Tibial artery (tissue), 4 donors: ENCODE measurements around the gene ALG14.
"Not testable (repeated sequence)": the region's sequence is repeated elsewhere in the genome, so short reads cannot be mapped to it uniquely, and the experiment has no call there.

Experiments
- DNase-seq, 2 donors: peaks; one replicate each; pipeline ENCODE4 v3.0.0-alpha.2; 2019
- H3K27ac ChIP-seq, 2 donors: fragments of 200-600 bp; sonication (generic) in 1 of 2; 1 replicate in 1 of 2; 2 replicates in 1 of 2; pipeline ENCODE4 v1.5.1; 2018 to 2019; ENCODE audit warnings: mild to moderate bottlenecking in 1 of 2
- H3K27me3 ChIP-seq, 2 donors: fragments of 200-600 bp; sonication (generic) in 1 of 2; one replicate each; pipeline versions ENCODE4 v1.5.1 to v1.6.0; 2016 to 2019
- H3K36me3 ChIP-seq, 3 donors: fragments of 200-600 bp; sonication (generic) in 2 of 3; one replicate each; pipeline ENCODE4 v1.5.1; 2016 to 2019; ENCODE audit warnings: mild to moderate bottlenecking in 2 of 3
- H3K4me1 ChIP-seq, 4 donors: fragments of 200-600 bp; sonication (generic) in 2 of 4; 1 replicate in 3 of 4; 2 replicates in 1 of 4; pipeline ENCODE4 v1.5.1; 2016 to 2019
- H3K4me3 ChIP-seq, 2 donors: fragments of 200-600 bp; sonication (generic) in 1 of 2; 1 replicate in 1 of 2; 2 replicates in 1 of 2; pipeline ENCODE4 v1.5.1; 2018 to 2019; ENCODE audit warnings: mild to moderate bottlenecking in 2 of 2
- H3K9me3 ChIP-seq, 3 donors: fragments of 200-600 bp; sonication (generic) in 1 of 3; one replicate each; pipeline ENCODE4 v1.5.1; 2016 to 2019
- CTCF ChIP-seq, 2 experiments: fragments of 200-600 bp in 1 of 2; fragments of 450-650 bp in 1 of 2; IDR thresholded peaks; one replicate each; pipeline ENCODE4 v1.5.1; 2017 to 2019; ENCODE audit warnings: antibody characterized with exemption in 2 of 2, mild to moderate bottlenecking in 1 of 2, moderate library complexity in 1 of 2
- intact Hi-C: fragments of 100-400 bp; cut with DNase I; formaldehyde crosslinking; loops from one replicate; pipeline ENCODE4 v1.15.0; 2023; ENCODE audit warnings: low total_unique reads

The ALG14 gene

GRCh38 chr1:95023399-95024043 lies 49.2 kb downstream of the ALG14 start:
- intact Hi-C loops = loop anchor here (2.0 kb wide), 1 partner anchor 15 kb away; no protein-coding TSS in a partner anchor

DNA sequence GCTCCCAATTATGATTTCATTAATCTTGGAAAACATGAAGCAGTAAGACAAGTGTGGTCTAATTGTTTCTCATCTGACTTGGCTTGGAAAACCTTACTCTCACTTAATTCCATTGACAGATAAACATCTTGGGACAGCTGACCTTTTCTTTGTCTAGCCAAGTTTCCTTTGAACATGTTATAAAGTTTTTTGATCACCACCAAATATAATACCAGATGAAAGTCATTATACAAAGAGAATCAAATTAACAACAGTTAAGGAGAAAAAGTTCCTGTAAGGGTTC lies 50.2 kb downstream of the ALG14 start:
- Histone ChIP-seq H3K27ac (peak overlapping the region; percentile 72 to 76), H3K4me3 (no peak overlapping the region), H3K9me3 (peaks cover 0 to 6% (median 0%) of the 10 kb centered on the region in 3 donors), H3K36me3 (peaks cover 0 to 17% (median 15%) of the 10 kb centered on the region in 3 donors), H3K27me3 (no peaks in the 10 kb centered on the region), H3K4me1 (peaks cover 0 to 56% (median 16%) of the 10 kb centered on the region in 4 donors)
- no peak for TF ChIP-seq CTCF (IDR thresholded peaks at IDR 0.05)
- no peak for DNase-seq
- intact Hi-C loops = no loop called here

More at GRCh38 chr1:95023399-95024043, 49.2 kb downstream of the ALG14 start:
- no peak for TF ChIP-seq CTCF (IDR thresholded peaks at IDR 0.05)
- Histone ChIP-seq H3K27ac (peak overlapping the region; percentile 72 to 76), H3K27me3 (no peaks in the 10 kb centered on the region), H3K4me1 (peaks cover 0 to 48% (median 14%) of the 10 kb centered on the region in 4 donors), H3K36me3 (peaks cover 0 to 17% (median 15%) of the 10 kb centered on the region in 3 donors), H3K4me3 (no peak overlapping the region), H3K9me3 (peaks cover 0 to 6% (median 0%) of the 10 kb centered on the region in 3 donors)
- DNase-seq = no peak

- DNase-seq = no peak
- no peaks in the 10 kb centered on the region for H3K27me3 ChIP-seq
- peaks cover 0 to 17% (median 15%) of the 10 kb centered on the region in 3 donors for H3K36me3 ChIP-seq
- H3K4me3 ChIP-seq = peak overlapping the region; percentile 26 to 27
- no peak for TF ChIP-seq CTCF (IDR thresholded peaks at IDR 0.05)
- H3K27ac ChIP-seq = peak overlapping the region; percentile 72 to 76
- H3K4me1 ChIP-seq = peaks cover 0 to 56% (median 16%) of the 10 kb centered on the region in 4 donors
- intact Hi-C loops = no loop called here
- peaks cover 0 to 6% (median 0%) of the 10 kb centered on the region in 3 donors for H3K9me3 ChIP-seq
These were observed 50.7 kb downstream of the ALG14 start for GRCh38 chr1:95021805-95022643.

DNA sequence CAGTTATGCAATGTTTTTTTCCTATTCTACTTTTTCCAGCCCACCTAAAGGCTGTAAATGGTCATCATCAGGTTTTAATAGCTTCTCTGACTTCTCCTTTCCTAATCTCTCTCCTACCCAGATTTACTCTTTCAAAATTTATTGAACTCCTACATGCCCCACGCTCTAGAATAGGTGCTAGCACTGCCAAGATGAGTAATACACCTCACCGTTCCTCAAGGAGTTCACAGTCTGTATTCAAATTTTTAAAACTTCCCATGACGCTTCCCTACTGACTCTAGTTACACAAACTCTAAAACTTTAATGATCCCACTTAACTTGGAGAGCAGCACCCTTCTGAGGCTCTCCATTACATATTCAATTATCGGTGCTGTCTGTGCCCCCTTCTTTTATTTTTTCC lies 51.6 kb downstream of the ALG14 start:
- H3K27me3 ChIP-seq = no peaks in the 10 kb centered on the region
- no peak overlapping the region for H3K4me3 ChIP-seq
- H3K9me3 ChIP-seq = peaks cover 0 to 6% (median 0%) of the 10 kb centered on the region in 3 donors
- TF ChIP-seq CTCF (IDR thresholded peaks at IDR 0.05) = no peak
- peaks cover 0 to 56% (median 16%) of the 10 kb centered on the region in 4 donors for H3K4me1 ChIP-seq
- intact Hi-C loops = no loop called here
- H3K36me3 ChIP-seq = peaks cover 0 to 11% (median 6%) of the 10 kb centered on the region in 3 donors
- H3K27ac ChIP-seq = peak overlapping the region; percentile 72 to 76
- no peak for DNase-seq

DNA sequence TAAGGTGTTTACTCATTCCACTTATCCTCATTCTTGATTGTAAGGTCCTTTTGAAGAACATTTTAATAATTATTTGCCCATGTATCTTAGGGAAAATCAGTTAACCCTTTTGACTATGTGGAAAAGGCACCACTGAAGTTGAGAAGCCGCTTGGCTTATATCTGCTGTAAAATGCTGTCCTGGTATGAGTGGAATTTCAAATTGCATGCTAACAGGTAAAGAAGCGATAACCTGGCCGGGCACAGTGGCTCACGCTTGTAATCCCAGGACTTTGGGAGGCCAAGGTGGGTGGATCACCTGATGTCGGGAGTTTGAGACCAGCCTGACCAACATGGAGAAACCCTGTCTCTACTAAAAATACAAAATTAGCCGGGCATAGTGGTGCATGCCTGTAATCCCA lies 53.3 kb downstream of the ALG14 start:
- H3K27me3 ChIP-seq, H3K4me3 ChIP-seq, H3K36me3 ChIP-seq, H3K9me3 ChIP-seq, H3K27ac ChIP-seq, DNase-seq, intact Hi-C loops: not testable (repeated sequence)
- peaks cover 0 to 65% (median 19%) of the 10 kb centered on the region in 4 donors for H3K4me1 ChIP-seq
